ENCODE results near the gene GLS.

DNA sequence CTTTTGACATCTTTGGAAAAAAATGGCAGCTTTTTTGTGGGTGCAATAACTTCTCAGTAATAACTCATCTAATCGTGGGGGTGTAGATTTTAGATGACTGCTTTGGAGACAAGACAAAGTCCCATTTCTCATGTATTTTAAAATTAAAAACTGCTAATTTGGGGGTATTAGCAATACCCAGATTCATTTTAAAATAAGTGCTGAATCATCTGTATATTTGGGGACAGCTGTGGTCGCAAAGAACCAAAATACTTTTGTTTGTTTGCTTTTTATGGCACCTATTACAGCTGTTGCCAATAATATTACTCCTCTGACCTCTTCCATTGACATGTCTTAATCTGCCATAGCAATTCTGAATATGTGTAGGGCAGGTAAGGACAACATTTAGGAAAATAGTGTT lies 87.9 kb downstream of the GLS start:
- TF ChIP-seq, protein P1, sequence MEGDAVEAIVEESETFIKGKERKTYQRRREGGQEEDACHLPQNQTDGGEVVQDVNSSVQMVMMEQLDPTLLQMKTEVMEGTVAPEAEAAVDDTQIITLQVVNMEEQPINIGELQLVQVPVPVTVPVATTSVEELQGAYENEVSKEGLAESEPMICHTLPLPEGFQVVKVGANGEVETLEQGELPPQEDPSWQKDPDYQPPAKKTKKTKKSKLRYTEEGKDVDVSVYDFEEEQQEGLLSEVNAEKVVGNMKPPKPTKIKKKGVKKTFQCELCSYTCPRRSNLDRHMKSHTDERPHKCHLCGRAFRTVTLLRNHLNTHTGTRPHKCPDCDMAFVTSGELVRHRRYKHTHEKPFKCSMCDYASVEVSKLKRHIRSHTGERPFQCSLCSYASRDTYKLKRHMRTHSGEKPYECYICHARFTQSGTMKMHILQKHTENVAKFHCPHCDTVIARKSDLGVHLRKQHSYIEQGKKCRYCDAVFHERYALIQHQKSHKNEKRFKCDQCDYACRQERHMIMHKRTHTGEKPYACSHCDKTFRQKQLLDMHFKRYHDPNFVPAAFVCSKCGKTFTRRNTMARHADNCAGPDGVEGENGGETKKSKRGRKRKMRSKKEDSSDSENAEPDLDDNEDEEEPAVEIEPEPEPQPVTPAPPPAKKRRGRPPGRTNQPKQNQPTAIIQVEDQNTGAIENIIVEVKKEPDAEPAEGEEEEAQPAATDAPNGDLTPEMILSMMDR (IDR thresholded peaks at IDR 0.05), result no peak
- TF ChIP-seq POLR2A (IDR thresholded peaks at IDR 0.05) (no peak), POLR2AphosphoS5 (IDR thresholded peaks at IDR 0.05) (no peak), EP300 (IDR thresholded peaks at IDR 0.05) (no peak)
